ENCODE measurements around the gene EFS.

EFS gene

DNA sequence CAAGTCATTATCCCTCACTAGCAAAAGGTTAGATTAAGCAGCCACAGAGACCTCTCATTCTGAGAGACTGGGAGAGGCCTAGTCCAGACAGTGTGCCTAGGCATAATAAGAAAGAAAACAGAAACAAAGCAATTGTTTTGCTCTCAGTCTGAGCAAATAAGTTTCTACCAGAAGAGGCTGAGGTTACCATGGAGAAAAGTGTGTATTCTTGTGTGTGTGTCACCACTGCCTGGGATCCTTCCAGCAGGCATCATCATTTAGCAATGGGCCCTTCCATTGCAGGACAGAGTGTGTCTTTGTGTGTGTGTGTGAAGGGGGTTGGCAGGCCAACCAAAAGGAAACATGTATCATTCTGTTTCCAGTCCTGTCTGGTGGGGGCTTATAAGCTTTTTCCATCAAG, 3.7 kb downstream of the EFS start:
- TF ChIP-seq, protein P1, sequence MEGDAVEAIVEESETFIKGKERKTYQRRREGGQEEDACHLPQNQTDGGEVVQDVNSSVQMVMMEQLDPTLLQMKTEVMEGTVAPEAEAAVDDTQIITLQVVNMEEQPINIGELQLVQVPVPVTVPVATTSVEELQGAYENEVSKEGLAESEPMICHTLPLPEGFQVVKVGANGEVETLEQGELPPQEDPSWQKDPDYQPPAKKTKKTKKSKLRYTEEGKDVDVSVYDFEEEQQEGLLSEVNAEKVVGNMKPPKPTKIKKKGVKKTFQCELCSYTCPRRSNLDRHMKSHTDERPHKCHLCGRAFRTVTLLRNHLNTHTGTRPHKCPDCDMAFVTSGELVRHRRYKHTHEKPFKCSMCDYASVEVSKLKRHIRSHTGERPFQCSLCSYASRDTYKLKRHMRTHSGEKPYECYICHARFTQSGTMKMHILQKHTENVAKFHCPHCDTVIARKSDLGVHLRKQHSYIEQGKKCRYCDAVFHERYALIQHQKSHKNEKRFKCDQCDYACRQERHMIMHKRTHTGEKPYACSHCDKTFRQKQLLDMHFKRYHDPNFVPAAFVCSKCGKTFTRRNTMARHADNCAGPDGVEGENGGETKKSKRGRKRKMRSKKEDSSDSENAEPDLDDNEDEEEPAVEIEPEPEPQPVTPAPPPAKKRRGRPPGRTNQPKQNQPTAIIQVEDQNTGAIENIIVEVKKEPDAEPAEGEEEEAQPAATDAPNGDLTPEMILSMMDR (IDR thresholded peaks at IDR 0.05; ENCODE audit: low read depth, low read length), result no peak
- no peak overlapping the region for H3K4me3 ChIP-seq (ENCODE audit: low read depth, low read length)

DNA sequence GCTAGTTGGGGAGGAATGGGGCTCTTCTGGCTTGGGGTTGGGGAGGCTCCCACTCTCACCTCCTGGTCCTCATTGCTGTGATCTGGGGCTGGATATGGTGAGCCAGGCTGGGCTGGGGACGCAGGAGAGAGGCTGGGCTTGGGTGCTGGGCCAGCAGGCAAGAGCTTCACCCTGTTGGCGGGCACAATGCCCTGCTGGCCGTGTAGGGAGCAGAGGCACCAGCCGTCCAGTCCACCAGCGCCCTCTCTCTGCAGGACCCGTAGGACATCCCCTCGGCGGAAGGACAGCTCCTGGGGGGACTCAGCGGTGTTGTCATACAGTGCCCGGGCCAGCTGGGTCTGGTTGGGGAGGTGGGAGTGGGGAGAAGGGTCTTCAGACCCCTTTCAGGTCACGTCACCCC, 4.5 kb downstream of the EFS start:
- H3K4me3 ChIP-seq (ENCODE audit: low read depth, low read length), result no peak overlapping the region
- TF ChIP-seq, protein P1 (IDR thresholded peaks at IDR 0.05; ENCODE audit: low read depth, low read length), result no peak

DNA sequence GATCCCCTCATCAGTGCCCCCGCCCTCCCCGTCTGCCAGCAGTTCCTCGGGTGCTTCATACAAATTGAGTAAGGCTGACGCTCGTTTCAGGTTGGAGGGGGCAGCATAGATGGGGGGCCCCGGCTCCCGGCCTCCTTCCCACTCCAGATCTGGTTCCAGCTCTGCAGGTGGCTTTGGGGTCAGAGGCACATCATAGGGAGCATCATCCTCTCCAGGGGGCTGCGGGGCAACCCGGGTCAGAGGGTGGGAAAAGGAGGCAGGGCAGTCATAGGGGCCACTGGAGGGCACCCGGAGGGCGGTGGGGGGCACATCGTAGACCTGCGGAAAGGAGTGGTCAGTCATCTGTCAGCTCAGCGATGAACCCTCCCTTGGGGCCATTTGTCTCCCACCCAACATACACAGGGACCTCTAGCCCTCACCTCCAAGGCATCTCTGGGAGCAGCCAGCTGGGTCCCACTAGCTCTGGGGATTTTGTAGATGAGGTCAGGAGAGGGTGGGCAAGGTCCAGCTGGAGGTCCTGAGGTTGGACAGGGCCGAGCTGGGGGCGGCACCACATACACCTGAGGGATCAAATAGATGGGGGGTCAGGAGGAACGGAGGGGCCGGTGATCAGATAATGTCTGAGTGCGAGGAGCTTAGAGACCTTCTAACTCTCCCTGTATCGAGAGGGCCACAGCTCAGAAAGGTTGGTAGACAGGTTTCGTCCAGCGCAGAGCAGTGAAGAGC, 5.1 kb downstream of the EFS start:
- TF ChIP-seq, protein P1 (IDR thresholded peaks at IDR 0.05; ENCODE audit: low read depth, low read length), result no peak
- H3K4me3 ChIP-seq (ENCODE audit: low read depth, low read length), result no peak overlapping the region

DNA sequence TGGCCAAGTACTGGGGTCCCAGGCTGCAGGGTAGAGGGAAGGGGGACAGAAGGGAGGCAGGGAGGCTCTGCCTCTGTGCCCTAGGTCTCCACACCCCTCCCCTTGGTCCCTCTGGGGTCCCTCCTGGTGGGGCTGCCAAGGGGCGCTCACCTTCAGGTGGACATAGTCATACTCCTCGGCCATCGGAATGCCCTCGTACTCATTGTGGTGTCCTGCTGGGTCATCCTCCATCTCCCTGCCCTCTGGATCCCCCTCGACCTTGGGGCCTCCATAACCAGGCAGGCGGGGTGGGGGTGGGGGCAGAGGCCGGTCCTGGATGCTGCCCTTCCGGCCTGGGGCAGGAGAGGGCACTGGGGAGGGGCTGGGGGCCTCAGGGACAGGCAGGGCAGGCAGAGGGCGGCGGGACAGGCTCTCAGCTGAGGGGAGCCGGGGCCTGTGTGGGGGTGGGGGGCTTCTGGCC, 5.8 kb downstream of the EFS start:
- TF ChIP-seq, protein P1 (IDR thresholded peaks at IDR 0.05; ENCODE audit: low read depth, low read length), result no peak
- H3K4me3 ChIP-seq (ENCODE audit: low read depth, low read length), result no peak overlapping the region

DNA sequence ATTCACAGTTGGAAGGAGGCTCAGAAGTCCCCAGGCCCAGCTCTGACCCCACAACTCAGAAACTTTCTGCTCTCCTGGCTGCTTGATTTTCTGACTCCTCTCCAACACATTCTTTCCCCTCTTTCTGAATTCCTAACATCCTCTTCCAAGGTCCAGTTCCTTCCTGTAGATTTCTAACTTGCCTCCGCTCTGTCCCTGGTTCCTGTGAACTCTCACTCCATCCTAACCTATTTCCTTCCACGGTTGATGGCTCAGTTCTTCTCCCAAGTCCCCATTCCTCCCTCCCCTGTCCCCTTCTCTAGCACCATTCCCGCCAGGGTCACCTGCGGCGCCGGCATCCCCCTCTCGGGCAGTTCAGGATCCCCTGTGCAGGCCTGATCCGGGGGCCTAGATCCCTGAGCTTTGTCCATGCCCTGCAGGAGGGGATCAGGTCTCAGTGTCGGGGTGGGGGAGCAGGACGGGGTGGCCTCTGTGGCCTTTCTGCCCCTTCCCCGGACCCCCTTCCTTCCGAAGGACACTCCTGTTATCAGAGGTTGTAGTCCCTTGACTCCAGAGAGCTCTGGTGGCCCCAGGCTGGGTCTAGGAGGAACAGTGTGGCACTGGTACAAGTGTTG, 6.3 kb downstream of the EFS start:
- TF ChIP-seq, protein P1 (IDR thresholded peaks at IDR 0.05; ENCODE audit: low read depth, low read length), result no peak
- H3K4me3 ChIP-seq (ENCODE audit: low read depth, low read length), result no peak overlapping the region

DNA sequence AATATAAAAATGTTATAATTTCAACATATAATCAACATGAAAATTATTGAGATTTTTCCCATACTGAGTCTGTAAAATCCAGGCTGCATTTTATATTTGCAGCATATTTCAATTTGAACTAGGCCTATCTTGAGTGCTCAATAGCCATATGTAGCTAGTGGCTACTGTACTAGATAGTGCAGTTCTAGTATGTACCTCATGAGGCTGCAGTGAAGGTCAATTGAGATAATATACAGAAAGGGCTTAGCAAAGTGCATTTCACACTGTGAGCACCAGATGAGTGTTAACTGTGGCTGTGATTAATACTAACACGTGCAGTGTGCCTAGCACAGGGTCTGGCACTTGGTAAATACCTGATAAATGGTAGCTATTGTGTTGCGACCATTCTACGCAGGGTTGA, 6.9 kb downstream of the EFS start:
- TF ChIP-seq, protein P1 (IDR thresholded peaks at IDR 0.05; ENCODE audit: low read depth, low read length), result no peak
- H3K4me3 ChIP-seq (ENCODE audit: low read depth, low read length), result no peak overlapping the region

DNA sequence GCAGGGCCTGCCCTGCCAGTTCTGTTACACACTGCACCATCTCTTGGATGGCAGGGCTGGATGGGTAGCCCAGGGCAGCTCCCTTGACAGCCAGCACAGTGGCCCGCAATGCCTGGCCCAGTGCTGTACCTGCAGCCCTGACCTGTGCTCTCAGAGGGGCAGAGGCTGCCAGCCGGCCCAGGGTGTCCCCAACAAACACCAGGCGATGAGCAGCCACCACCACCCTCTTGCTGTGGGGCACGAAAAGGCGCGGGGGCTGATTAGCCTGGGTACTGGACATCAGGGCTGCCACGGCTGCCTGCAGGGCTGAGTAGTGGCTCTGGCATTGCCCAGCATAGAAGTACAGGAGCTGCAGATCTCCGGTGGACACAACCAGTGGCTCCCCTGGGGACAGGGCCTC, 7.7 kb downstream of the EFS start:
- TF ChIP-seq, protein P1 (IDR thresholded peaks at IDR 0.05; ENCODE audit: low read depth, low read length), result no peak
- no peak overlapping the region for H3K4me3 ChIP-seq (ENCODE audit: low read depth, low read length)
